Osteoblast (primary cell): Measurements from ENCODE around the gene PLEKHG4B. TPM values are rescaled to one million over a fixed set of nuclear protein-coding genes. Genes with fewer than 3 reads are reported as not detected.
"Not testable (repeated sequence)": the region's sequence is repeated elsewhere in the genome, so short reads cannot be mapped to it uniquely, and the experiment has no call there.

Experiments
- DNase-seq: peaks from one replicate; pipeline ENCODE4 v3.0.0; 2011; ENCODE audit warnings: low spot score, mixed read lengths; ENCODE audit not compliant: insufficient read length; ENCODE audit errors: missing footprints
- H2AFZ ChIP-seq: 2 replicates; pipeline ENCODE4 v1.6.0; 2011; ENCODE audit warnings: mild to moderate bottlenecking, low read length
- H3K27ac ChIP-seq: 2 replicates; pipeline ENCODE4 v1.5.1; 2011; ENCODE audit warnings: mild to moderate bottlenecking, low read depth, low read length, moderate library complexity
- H3K27me3 ChIP-seq: 2 replicates; pipeline ENCODE4 v1.6.0; 2012; ENCODE audit warnings: mild to moderate bottlenecking, control low read depth, inconsistent platforms, low read length, moderate library complexity; ENCODE audit not compliant: insufficient read depth
- H3K36me3 ChIP-seq: 2 replicates; pipeline ENCODE4 v1.5.1; 2011; ENCODE audit warnings: mild to moderate bottlenecking, low read length, control low read depth, moderate library complexity; ENCODE audit not compliant: insufficient read depth
- H3K4me1 ChIP-seq: 2 replicates; pipeline ENCODE4 v1.5.1; 2011; ENCODE audit warnings: mild to moderate bottlenecking, low read length, control low read depth, moderate library complexity; ENCODE audit not compliant: insufficient read depth
- H3K4me2 ChIP-seq: 2 replicates; pipeline ENCODE4 v1.6.0; 2011; ENCODE audit warnings: mild to moderate bottlenecking, low read length; ENCODE audit not compliant: insufficient read depth
- H3K4me3 ChIP-seq: fragments of 200-600 bp; sonication (generic); 3 replicates; pipeline ENCODE4 v1.5.1; 2012; ENCODE audit warnings: mild to moderate bottlenecking, low read length, inconsistent platforms; ENCODE audit not compliant: insufficient read depth
- H3K79me2 ChIP-seq: 2 replicates; pipeline ENCODE4 v1.6.0; 2012; ENCODE audit warnings: mild to moderate bottlenecking, low read length, control low read depth, inconsistent platforms; ENCODE audit not compliant: insufficient read depth
- H3K9me3 ChIP-seq: 2 replicates; pipeline ENCODE4 v1.5.1; 2011; ENCODE audit warnings: low read depth, low read length, control low read depth
- H4K20me1 ChIP-seq: 2 replicates; pipeline ENCODE4 v1.6.0; 2012; ENCODE audit warnings: mild to moderate bottlenecking, low read length, control low read depth; ENCODE audit not compliant: insufficient read depth
- CTCF ChIP-seq: IDR thresholded peaks from 2 replicates; pipeline ENCODE4 v1.5.1; 2011; ENCODE audit warnings: mild to moderate bottlenecking, low read depth, low read length, moderate library complexity; ENCODE audit errors: extremely low read depth
- total RNA-seq: library from RNA; depleted of rRNA; stranded (reverse); fragments of >200 nt; gene quantifications from 2 replicates; pipeline ENCODE4 v1.2.3, GENCODE V29; 2012

Gene PLEKHG4B
- total RNA-seq, 1 donor = 0.36 TPM

- peaks cover 57% of the 10 kb centered on the region for H3K27me3 ChIP-seq
- no peak for DNase-seq
Measured at GRCh38 chr5:102411-103043, 10.6 kb downstream of the PLEKHG4B start.

GRCh38 chr5:104106-104505, 12.1 kb downstream of the PLEKHG4B start:
- not testable (repeated sequence) for H3K4me3 ChIP-seq, H3K36me3 ChIP-seq, H4K20me1 ChIP-seq, H3K4me2 ChIP-seq, H2AFZ ChIP-seq, H3K27ac ChIP-seq, H3K79me2 ChIP-seq, H3K9me3 ChIP-seq, H3K4me1 ChIP-seq
- peaks cover 50% of the 10 kb centered on the region for H3K27me3 ChIP-seq
- peak; percentile 19 for DNase-seq

More at GRCh38 chr5:102411-103043, 10.6 kb downstream of the PLEKHG4B start:
- H3K4me3 ChIP-seq = no peak overlapping the region
- no peaks in the 10 kb centered on the region for H3K79me2 ChIP-seq
- H3K4me1 ChIP-seq = no peaks in the 10 kb centered on the region
- H3K27ac ChIP-seq = no peak overlapping the region
- H4K20me1 ChIP-seq = no peaks in the 10 kb centered on the region
- H2AFZ ChIP-seq = no peak overlapping the region
- no peak overlapping the region for H3K4me2 ChIP-seq
- H3K36me3 ChIP-seq = no peaks in the 10 kb centered on the region
- no peak for TF ChIP-seq CTCF
- H3K9me3 ChIP-seq = no peaks in the 10 kb centered on the region

GRCh38 chr5:104778-105296, 12.9 kb downstream of the PLEKHG4B start:
- no peaks in the 10 kb centered on the region for H4K20me1 ChIP-seq
- no peak for DNase-seq
- H3K79me2 ChIP-seq = no peaks in the 10 kb centered on the region
- H3K27ac ChIP-seq = no peak overlapping the region
- no peak for TF ChIP-seq CTCF
- H3K4me1 ChIP-seq = no peaks in the 10 kb centered on the region
- H3K36me3 ChIP-seq = no peaks in the 10 kb centered on the region
- H3K27me3 ChIP-seq = peaks cover 45% of the 10 kb centered on the region
- H3K9me3 ChIP-seq = no peaks in the 10 kb centered on the region
- H3K4me3 ChIP-seq = no peak overlapping the region
- no peak overlapping the region for H3K4me2 ChIP-seq
- H2AFZ ChIP-seq = no peak overlapping the region

- no peaks in the 10 kb centered on the region for H4K20me1 ChIP-seq
Measured at GRCh38 chr5:105504-106070, 13.6 kb downstream of the PLEKHG4B start.

More at GRCh38 chr5:105504-106070, 13.6 kb downstream of the PLEKHG4B start:
- Histone ChIP-seq H3K27me3 (peaks cover 41% of the 10 kb centered on the region), H2AFZ (no peak overlapping the region), H3K4me3 (no peak overlapping the region), H3K4me1 (no peaks in the 10 kb centered on the region), H3K79me2 (no peaks in the 10 kb centered on the region), H3K36me3 (no peaks in the 10 kb centered on the region), H3K27ac (no peak overlapping the region), H3K9me3 (no peaks in the 10 kb centered on the region), H3K4me2 (no peak overlapping the region)
- no peak for TF ChIP-seq CTCF
- no peak for DNase-seq
